Mucosa of descending colon (tissue), 3 donors: ENCODE data around the gene TFAM. TPM values are rescaled to one million over a fixed set of nuclear protein-coding genes. Genes with fewer than 3 reads are reported as not detected.

Experiments
- ATAC-seq: fragments of 200-7000 bp; cut with Tn5 transposase; one replicate; pipeline ENCODE4 v1.9.1; 2020; ENCODE audit warnings: mild to moderate bottlenecking, moderate library complexity
- DNase-seq, 3 donors: peaks; one replicate each; pipeline ENCODE4 v3.0.0-alpha.2; 2020
- H3K36me3 ChIP-seq: fragments of 200-600 bp; one replicate; pipeline ENCODE4 v1.8.0; 2021; ENCODE audit warnings: low read depth, mild to moderate bottlenecking
- H3K4me1 ChIP-seq: fragments of 200-600 bp; one replicate; pipeline ENCODE4 v1.8.0; 2021; ENCODE audit warnings: low read depth, mild to moderate bottlenecking
- H3K4me3 ChIP-seq: fragments of 200-600 bp; one replicate; pipeline ENCODE4 v1.8.0; 2021; ENCODE audit warnings: mild to moderate bottlenecking
- H3K9me3 ChIP-seq: fragments of 200-600 bp; one replicate; pipeline ENCODE4 v1.8.0; 2021; ENCODE audit warnings: mild to moderate bottlenecking
- CTCF ChIP-seq: fragments of 200-600 bp; IDR thresholded peaks from one replicate; pipeline ENCODE4 v1.8.0; 2022; ENCODE audit warnings: antibody characterized with exemption, mild to moderate bottlenecking
- intact Hi-C, 2 donors: fragments of 100-400 bp; cut with DNase I in 1 of 2; cut with micrococcal nuclease in 1 of 2; formaldehyde crosslinking; loops; one replicate each; pipeline versions ENCODE4 v1.11.0 to v1.11.1; 2022; cut with DNase I, micrococcal nuclease
- total RNA-seq, 3 donors: library from RNA; stranded (reverse); fragmentation: NEBNext Ultra II Directional in 2 of 3; extraction: Animal tissue kit (Norgen Biotek cat#: 25700) in 2 of 3; gene quantifications; one replicate each; pipeline versions ENCODE4 v1.2.1 to v1.2.4, GENCODE V29; 2021 to 2023
- donor health status: DM: no; HTN: no; CAD: no; lungs with moderate emphysema.
- donor health status: DM: no; HTN: no; CAD: no.
- donor health status: DM: no; HTN: yes; CAD: no.

TFAM gene
- total RNA-seq, 3 donors from 2014 or later = 26.5 to 36.7 (median 30.8) TPM

DNA sequence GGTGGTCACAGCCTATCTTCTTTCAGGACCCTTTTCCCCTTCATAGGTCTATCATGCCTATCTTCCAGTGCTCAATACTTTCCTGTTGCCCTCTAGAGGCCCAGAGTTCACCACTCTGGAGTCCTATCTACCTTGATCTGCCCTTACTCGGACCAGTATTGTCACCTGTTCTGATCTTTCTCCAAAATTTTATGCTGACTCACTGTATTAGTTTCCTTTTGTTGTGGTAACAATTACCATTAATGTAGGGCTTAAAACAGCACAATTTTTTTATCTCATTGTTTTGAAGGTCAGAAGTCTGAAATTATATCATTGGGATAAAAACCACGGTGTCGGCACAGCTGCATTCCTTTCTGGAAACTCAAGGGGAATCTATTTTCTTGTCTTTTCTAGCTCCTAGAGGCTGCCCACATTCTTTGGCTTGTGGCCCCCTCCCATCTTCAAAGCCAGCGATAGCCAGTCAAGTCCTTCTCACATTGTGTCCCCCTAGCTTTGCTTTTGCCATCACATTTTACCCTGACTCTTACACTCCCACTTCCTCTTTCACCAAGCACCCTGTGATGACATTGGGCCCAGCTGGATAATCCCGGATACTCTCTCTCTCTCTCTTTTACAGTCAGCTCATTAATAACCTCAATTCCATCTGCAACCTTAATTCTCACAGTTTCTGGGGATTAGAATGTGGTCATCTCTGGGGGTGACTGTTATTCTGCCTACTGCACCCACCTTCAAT, 54.6 kb downstream of the TFAM start:
- intact Hi-C loops = no loop called here
- ATAC-seq (no peak), DNase-seq (no peak)
- Histone ChIP-seq H3K36me3 (no peaks in the 10 kb centered on the region), H3K4me1 (no peaks in the 10 kb centered on the region), H3K9me3 (no peaks in the 10 kb centered on the region), H3K4me3 (no peak overlapping the region)
- TF ChIP-seq CTCF = no peak

DNA sequence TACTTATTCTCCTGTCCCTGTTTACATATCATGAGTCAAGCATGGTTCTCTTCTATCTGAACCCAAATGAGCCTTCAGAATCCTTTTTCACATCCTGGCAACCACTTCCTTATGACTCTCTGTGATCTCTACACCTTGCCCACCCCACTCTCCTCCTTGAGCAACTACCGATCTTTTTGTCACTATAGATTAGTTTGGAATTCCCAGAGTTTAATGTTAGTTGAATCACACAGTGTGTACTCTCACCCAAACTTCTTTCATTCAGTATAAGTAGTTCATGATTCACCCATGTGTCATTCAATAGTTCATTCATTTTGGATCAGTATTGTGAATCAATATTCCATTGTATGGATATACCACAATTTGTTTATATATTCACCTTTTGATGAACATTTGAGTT, 55.3 kb downstream of the TFAM start:
- no peak overlapping the region for H3K4me3 ChIP-seq
- DNase-seq = no peak
- H3K4me1 ChIP-seq = no peaks in the 10 kb centered on the region
- intact Hi-C loops = no loop called here
- no peak for ATAC-seq
- no peaks in the 10 kb centered on the region for H3K9me3 ChIP-seq
- no peak for TF ChIP-seq CTCF
- no peaks in the 10 kb centered on the region for H3K36me3 ChIP-seq

DNA sequence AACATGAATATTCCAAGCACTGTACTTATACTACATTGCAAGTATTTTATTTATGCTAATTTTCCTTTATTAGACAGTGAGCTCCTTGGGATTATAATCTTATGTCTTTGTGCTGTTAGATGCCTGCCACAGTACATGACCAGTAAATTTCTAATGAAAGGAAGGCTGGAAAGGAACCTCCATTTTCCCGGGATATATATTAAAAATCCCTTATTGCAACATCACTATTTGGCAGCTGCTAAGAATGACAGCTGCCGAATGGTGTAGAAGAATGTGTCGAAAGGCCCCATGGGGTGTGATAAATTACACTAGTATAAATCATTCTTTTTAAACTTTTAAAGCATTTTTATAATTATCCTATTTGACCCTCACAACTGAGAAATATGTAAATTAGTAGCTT, 59.1 kb downstream of the TFAM start:
- TF ChIP-seq CTCF = no peak
- no peaks in the 10 kb centered on the region for H3K9me3 ChIP-seq
- no peaks in the 10 kb centered on the region for H3K4me1 ChIP-seq
- no peak overlapping the region for H3K4me3 ChIP-seq
- intact Hi-C loops = no loop called here
- DNase-seq (no peak), ATAC-seq (no peak)
- H3K36me3 ChIP-seq = no peaks in the 10 kb centered on the region

DNA sequence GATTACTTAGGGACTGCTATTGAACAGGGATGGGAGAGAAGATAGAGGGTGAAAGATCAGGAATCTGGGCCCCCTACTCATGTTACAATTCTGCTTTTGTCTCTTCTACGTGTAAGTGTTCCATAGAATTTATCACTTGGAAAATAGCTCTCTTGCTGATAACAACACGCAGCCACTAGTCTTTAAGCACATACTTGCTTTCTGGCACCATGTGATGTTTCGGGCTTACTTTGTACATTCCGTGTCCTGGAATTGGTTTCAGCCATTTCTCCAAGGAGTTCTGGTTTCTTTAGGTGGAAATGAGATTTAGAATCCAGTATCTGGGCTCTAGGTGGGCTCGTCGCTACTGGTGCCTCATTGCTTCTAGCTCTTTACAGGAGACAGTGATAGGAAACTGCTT, 59.7 kb downstream of the TFAM start:
- ATAC-seq (no peak), DNase-seq (no peak)

DNA sequence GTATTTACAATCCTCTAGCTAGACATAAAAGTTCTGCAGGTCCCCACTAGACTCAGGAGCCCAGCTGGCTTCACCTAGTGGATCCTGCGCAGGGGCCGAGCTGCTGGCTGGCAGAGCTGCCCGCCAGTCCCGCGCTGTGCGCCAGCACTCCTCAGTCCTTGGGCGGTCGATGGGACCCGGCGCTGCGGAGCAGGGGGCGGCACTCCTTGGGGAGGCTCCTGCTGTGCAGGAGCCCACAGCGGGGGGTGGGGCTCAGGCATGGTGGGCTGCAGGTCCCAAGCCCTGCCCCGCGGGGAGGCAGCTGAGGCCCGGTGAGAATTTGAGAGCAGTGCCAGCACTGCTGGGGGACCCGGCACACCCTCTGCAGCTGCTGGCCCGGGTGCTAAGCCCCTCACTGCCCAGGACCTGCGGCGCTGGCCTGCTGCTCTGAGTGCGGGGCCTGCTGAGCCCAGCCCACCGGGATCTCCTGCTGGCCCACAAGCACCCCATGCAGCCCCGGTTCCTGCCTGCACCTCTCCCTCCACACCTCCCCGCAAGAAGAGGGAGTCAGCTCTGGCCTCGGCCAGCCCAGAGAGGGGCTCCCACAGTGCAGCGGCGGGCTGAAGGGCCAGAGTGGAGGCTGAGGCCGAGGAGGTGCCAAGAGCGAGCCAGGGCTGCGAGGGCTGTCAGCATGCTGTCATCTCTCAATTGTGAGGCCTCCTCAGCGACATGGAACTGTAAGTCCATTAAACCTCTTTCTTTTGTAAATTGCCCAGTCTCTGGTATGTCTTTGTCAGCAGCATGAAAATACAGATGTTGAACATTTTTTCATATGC, 63.1 kb downstream of the TFAM start:
- ATAC-seq = no peak
- intact Hi-C loops = no loop called here

More for the DNA sequence above, 59.7 kb downstream of the TFAM start:
- no peak overlapping the region for H3K4me3 ChIP-seq
- intact Hi-C loops = no loop called here
- no peaks in the 10 kb centered on the region for H3K9me3 ChIP-seq
- no peaks in the 10 kb centered on the region for H3K4me1 ChIP-seq
- no peak for TF ChIP-seq CTCF
- no peaks in the 10 kb centered on the region for H3K36me3 ChIP-seq

More for the DNA sequence above, 63.1 kb downstream of the TFAM start:
- H3K9me3 ChIP-seq = no peaks in the 10 kb centered on the region
- no peak for DNase-seq
- no peaks in the 10 kb centered on the region for H3K36me3 ChIP-seq
- TF ChIP-seq CTCF = no peak
- no peak overlapping the region for H3K4me3 ChIP-seq
- H3K4me1 ChIP-seq = no peaks in the 10 kb centered on the region

Other genes with a start within 250 kb of the TFAM start
- 10 to 100 TPM in 2 of 3 donors, 1 to 10 TPM in 1; 8.6 to 18.0 (median 15.3) TPM for gene IPMK, start 117.5 kb upstream of the TFAM start, total RNA-seq
- 10 to 100 TPM; 40.5 to 50.4 (median 48.4) TPM for gene CISD1, start 116.2 kb upstream of the TFAM start, total RNA-seq
- 10 to 100 TPM; 17.2 to 18.4 (median 18.4) TPM for gene UBE2D1, start 50.4 kb upstream of the TFAM start, total RNA-seq
- 1 to 10 TPM; 1.1 to 5.9 (median 3.5) TPM for gene BICC1, start 127.5 kb downstream of the TFAM start, total RNA-seq